ENCODE results near the gene XPOT. TPM values are rescaled to one million over a fixed set of nuclear protein-coding genes. Genes with fewer than 3 reads are reported as not detected.
A peak's percentile ranks its signal among the peaks of the same experiment; 100 is the strongest.

XPOT gene
- total RNA-seq, 1 experiment from 2014 or later: 140 TPM

GRCh38 chr12:64402181-64402580, 2.0 kb upstream of the XPOT start:
- peaks cover 34% of the 10 kb centered on the region for H3K36me3 Mint-ChIP-seq (ENCODE audit: insufficient read depth, unreplicated experiment)
- CTCF ChIA-PET: no interaction called here
- peaks cover 7% of the 10 kb centered on the region for H3K4me1 Mint-ChIP-seq (ENCODE audit: low read depth, unreplicated experiment)
- DNase-seq: no peak
- no peaks in the 10 kb centered on the region for H3K27me3 Mint-ChIP-seq (ENCODE audit: unreplicated experiment)
- intact Hi-C loops (cut with micrococcal nuclease; ENCODE audit: unreplicated experiment): no loop called here
- no TSS peak for BruUV-seq (replicated peaks)
- TF ChIP-seq CTCF (IDR thresholded peaks at IDR 0.05; ENCODE audit: unreplicated experiment): no peak
- H3K4me3 Mint-ChIP-seq (ENCODE audit: low read depth, unreplicated experiment): no peak overlapping the region
- no peak overlapping the region for H3K27ac Mint-ChIP-seq (ENCODE audit: unreplicated experiment)
- no peaks in the 10 kb centered on the region for H3K9me3 Mint-ChIP-seq (ENCODE audit: low read depth, unreplicated experiment)

DNA sequence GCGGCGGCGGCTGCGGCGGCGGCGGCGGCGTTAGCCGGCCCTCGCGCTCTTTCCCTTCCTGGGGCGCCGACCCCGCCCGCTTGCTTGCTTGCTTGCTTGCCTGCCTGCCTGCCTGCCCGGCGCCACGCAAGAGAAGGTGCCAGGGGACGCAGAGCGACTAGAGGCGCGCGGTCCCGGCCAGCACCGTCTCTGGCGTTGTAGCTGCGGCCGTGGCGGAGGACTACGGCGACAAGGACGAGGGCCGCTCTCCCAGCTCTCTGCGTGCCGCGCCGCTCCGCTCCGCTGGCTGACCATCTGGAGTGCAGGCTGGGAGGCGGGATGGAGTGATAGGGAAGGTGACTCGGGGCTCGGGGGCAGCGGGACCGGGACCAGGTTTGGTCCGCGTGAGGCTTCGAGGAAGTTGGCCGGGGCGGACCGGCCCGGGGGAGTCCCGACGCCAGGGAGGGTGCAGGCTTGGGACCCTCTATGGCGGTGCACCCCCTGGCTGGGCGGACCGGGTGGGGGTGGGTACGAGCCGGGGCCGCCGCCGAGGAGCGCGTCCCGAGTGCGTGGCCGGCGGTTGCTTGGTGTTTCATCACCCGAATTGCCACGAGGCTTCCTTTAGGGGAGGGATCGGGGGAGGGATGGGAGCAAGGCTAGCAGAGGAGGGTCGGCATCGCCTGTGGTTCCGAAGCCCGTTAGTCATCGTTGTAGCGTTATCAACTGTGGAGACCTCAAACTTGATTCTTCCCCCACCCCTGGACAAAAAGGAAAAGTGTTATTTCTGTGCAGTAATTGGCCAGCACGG, 471 bp downstream of the XPOT start:
- peak overlapping the region; percentile 99 for H3K27ac Mint-ChIP-seq (ENCODE audit: unreplicated experiment)
- intact Hi-C loops (cut with micrococcal nuclease; ENCODE audit: unreplicated experiment): no loop called here
- no peaks in the 10 kb centered on the region for H3K27me3 Mint-ChIP-seq (ENCODE audit: unreplicated experiment)
- TF ChIP-seq CTCF (IDR thresholded peaks at IDR 0.05; ENCODE audit: unreplicated experiment): no peak
- H3K4me3 Mint-ChIP-seq (ENCODE audit: low read depth, unreplicated experiment): peak overlapping the region; percentile 99
- H3K36me3 Mint-ChIP-seq (ENCODE audit: insufficient read depth, unreplicated experiment): peaks cover 52% of the 10 kb centered on the region
- no peaks in the 10 kb centered on the region for H3K9me3 Mint-ChIP-seq (ENCODE audit: low read depth, unreplicated experiment)
- H3K4me1 Mint-ChIP-seq (ENCODE audit: low read depth, unreplicated experiment): peaks cover 19% of the 10 kb centered on the region
- DNase-seq: peak; percentile 79
- BruUV-seq (replicated peaks): no TSS peak
- CTCF ChIA-PET: no interaction called here

- Mint-ChIP-seq H3K27ac (ENCODE audit: unreplicated experiment) (peak overlapping the region; percentile 99), H3K36me3 (ENCODE audit: insufficient read depth, unreplicated experiment) (peaks cover 77% of the 10 kb centered on the region), H3K9me3 (ENCODE audit: low read depth, unreplicated experiment) (no peaks in the 10 kb centered on the region), H3K4me3 (ENCODE audit: low read depth, unreplicated experiment) (no peak overlapping the region), H3K4me1 (ENCODE audit: low read depth, unreplicated experiment) (peaks cover 19% of the 10 kb centered on the region), H3K27me3 (ENCODE audit: unreplicated experiment) (no peaks in the 10 kb centered on the region)
- no TSS peak for BruUV-seq (replicated peaks)
- CTCF ChIA-PET: interaction anchor here (0.7 kb wide), 1 partner anchor 8 kb away, joined by 4 read pairs; no protein-coding TSS in a partner anchor
- intact Hi-C loops (cut with micrococcal nuclease; ENCODE audit: unreplicated experiment): no loop called here
- DNase-seq: no peak
- TF ChIP-seq CTCF (IDR thresholded peaks at IDR 0.05; ENCODE audit: unreplicated experiment): no peak
These were observed 3.4 kb downstream of the XPOT start for GRCh38 chr12:64407342-64408223.

- intact Hi-C loops (cut with micrococcal nuclease; ENCODE audit: unreplicated experiment): no loop called here
- CTCF ChIA-PET: no interaction called here
- no TSS peak for BruUV-seq (replicated peaks)
- Mint-ChIP-seq H3K27ac (ENCODE audit: unreplicated experiment) (no peak overlapping the region), H3K27me3 (ENCODE audit: unreplicated experiment) (no peaks in the 10 kb centered on the region), H3K4me1 (ENCODE audit: low read depth, unreplicated experiment) (peaks cover 19% of the 10 kb centered on the region), H3K9me3 (ENCODE audit: low read depth, unreplicated experiment) (no peaks in the 10 kb centered on the region), H3K4me3 (ENCODE audit: low read depth, unreplicated experiment) (no peak overlapping the region), H3K36me3 (ENCODE audit: insufficient read depth, unreplicated experiment) (peaks cover 73% of the 10 kb centered on the region)
- TF ChIP-seq CTCF (IDR thresholded peaks at IDR 0.05; ENCODE audit: unreplicated experiment): no peak
- DNase-seq: no peak
These were observed 7.2 kb downstream of the XPOT start for GRCh38 chr12:64411427-64411826.

Data from Calu3 (cell line).